ENCODE measurements around the gene URB1. TPM values are rescaled to one million over a fixed set of nuclear protein-coding genes. Genes with fewer than 3 reads are reported as not detected.

Gene URB1
- total and polyA plus RNA-seq, 2 experiments from 2014 or later, result 7.7 to 44.1 TPM

DNA sequence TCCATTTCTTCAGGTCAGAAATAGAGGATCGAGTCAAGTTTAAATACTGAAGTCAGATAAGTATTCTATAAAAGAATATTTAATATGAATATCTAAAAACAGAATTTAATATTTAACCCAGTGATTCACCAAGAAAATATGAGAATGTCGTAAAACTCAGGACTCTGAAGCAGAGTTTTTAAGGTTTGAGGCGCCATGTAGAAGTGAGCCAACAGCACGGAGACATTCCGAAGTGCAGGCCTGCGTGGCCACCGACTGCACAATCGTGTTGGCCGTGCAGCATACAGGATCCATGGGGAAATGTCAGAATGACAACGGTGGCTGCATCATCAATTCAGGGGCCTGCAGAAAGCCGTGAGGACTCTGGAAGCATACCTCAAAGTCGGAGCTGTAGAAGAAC, 70.7 kb downstream of the URB1 start (continued):
- TF ChIP-seq, protein P1, sequence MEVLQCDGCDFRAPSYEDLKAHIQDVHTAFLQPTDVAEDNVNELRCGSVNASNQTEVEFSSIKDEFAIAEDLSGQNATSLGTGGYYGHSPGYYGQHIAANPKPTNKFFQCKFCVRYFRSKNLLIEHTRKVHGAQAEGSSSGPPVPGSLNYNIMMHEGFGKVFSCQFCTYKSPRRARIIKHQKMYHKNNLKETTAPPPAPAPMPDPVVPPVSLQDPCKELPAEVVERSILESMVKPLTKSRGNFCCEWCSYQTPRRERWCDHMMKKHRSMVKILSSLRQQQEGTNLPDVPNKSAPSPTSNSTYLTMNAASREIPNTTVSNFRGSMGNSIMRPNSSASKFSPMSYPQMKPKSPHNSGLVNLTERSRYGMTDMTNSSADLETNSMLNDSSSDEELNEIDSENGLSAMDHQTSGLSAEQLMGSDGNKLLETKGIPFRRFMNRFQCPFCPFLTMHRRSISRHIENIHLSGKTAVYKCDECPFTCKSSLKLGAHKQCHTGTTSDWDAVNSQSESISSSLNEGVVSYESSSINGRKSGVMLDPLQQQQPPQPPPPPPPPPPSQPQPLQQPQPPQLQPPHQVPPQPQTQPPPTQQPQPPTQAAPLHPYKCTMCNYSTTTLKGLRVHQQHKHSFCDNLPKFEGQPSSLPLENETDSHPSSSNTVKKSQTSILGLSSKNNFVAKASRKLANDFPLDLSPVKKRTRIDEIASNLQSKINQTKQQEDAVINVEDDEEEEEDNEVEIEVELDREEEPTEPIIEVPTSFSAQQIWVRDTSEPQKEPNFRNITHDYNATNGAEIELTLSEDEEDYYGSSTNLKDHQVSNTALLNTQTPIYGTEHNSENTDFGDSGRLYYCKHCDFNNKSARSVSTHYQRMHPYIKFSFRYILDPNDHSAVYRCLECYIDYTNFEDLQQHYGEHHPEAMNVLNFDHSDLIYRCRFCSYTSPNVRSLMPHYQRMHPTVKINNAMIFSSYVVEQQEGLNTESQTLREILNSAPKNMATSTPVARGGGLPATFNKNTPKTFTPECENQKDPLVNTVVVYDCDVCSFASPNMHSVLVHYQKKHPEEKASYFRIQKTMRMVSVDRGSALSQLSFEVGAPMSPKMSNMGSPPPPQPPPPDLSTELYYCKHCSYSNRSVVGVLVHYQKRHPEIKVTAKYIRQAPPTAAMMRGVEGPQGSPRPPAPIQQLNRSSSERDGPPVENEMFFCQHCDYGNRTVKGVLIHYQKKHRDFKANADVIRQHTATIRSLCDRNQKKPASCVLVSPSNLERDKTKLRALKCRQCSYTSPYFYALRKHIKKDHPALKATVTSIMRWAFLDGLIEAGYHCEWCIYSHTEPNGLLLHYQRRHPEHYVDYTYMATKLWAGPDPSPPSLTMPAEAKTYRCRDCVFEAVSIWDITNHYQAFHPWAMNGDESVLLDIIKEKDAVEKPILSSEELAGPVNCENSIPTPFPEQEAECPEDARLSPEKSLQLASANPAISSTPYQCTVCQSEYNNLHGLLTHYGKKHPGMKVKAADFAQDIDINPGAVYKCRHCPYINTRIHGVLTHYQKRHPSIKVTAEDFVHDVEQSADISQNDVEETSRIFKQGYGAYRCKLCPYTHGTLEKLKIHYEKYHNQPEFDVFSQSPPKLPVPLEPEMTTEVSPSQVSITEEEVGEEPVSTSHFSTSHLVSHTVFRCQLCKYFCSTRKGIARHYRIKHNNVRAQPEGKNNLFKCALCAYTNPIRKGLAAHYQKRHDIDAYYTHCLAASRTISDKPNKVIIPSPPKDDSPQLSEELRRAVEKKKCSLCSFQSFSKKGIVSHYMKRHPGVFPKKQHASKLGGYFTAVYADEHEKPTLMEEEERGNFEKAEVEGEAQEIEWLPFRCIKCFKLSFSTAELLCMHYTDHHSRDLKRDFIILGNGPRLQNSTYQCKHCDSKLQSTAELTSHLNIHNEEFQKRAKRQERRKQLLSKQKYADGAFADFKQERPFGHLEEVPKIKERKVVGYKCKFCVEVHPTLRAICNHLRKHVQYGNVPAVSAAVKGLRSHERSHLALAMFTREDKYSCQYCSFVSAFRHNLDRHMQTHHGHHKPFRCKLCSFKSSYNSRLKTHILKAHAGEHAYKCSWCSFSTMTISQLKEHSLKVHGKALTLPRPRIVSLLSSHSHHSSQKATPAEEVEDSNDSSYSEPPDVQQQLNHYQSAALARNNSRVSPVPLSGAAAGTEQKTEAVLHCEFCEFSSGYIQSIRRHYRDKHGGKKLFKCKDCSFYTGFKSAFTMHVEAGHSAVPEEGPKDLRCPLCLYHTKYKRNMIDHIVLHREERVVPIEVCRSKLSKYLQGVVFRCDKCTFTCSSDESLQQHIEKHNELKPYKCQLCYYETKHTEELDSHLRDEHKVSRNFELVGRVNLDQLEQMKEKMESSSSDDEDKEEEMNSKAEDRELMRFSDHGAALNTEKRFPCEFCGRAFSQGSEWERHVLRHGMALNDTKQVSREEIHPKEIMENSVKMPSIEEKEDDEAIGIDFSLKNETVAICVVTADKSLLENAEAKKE (CRISPR knock-in tag; IDR thresholded peaks at IDR 0.05), result no peak
- no peak for TF ChIP-seq EZH2phosphoT487 (IDR thresholded peaks at IDR 0.05; ENCODE audit: unreplicated experiment)
- no peak for TF ChIP-seq NANOG (IDR thresholded peaks at IDR 0.05; ENCODE audit: borderline replicate concordance)
- TF ChIP-seq STAT1 (IDR thresholded peaks at IDR 0.05; ENCODE audit: unreplicated experiment), result no peak

DNA sequence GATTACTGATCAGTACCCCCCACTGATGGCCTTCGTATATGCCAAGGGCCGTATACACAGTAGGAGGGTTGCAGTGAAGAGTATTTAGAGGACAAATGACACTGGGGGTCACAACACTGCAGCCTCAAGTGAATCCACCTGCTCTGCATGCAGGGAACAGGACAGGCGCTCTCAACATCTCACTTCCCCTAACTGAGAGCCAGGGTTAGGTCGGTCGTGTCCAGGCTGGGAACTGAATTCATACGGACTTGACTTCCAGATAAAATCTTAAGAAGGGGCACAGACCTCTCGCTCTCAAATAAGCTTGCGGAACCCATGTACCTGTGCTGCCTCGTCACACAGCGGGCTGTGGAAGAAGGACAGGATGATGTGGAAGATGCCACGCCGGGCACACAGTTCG, 71.3 kb downstream of the URB1 start:
- H4K20me1 ChIP-seq (replicated peaks; ENCODE audit: insufficient read depth), result peaks cover 11% of the 10 kb centered on the region
- no peaks in the 10 kb centered on the region for H3F3A ChIP-seq (replicated peaks; ENCODE audit: low read depth)
- no peak for DNase-seq (ENCODE audit: low spot score)
- H2AFZ ChIP-seq, result no peak overlapping the region
- no peak overlapping the region for H3K4me3 ChIP-seq
- TF ChIP-seq, protein P2, sequence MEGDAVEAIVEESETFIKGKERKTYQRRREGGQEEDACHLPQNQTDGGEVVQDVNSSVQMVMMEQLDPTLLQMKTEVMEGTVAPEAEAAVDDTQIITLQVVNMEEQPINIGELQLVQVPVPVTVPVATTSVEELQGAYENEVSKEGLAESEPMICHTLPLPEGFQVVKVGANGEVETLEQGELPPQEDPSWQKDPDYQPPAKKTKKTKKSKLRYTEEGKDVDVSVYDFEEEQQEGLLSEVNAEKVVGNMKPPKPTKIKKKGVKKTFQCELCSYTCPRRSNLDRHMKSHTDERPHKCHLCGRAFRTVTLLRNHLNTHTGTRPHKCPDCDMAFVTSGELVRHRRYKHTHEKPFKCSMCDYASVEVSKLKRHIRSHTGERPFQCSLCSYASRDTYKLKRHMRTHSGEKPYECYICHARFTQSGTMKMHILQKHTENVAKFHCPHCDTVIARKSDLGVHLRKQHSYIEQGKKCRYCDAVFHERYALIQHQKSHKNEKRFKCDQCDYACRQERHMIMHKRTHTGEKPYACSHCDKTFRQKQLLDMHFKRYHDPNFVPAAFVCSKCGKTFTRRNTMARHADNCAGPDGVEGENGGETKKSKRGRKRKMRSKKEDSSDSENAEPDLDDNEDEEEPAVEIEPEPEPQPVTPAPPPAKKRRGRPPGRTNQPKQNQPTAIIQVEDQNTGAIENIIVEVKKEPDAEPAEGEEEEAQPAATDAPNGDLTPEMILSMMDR (conservative IDR thresholded peaks at IDR 0.05; ENCODE audit: low read depth in 2 of 2), result no peak
- TF ChIP-seq ZNF114 (CRISPR knock-in tag; IDR thresholded peaks at IDR 0.05), result no peak
- no peak for TF ChIP-seq EZH2phosphoT487 (IDR thresholded peaks at IDR 0.05; ENCODE audit: unreplicated experiment)
- Mint-ChIP-seq H3K36me3 (ENCODE audit: low read depth) (peaks cover 96% of the 10 kb centered on the region), H3K4me3 (no peak overlapping the region), H3K27me3 (ENCODE audit: insufficient read depth, low read depth, poor library complexity) (peaks cover 4% of the 10 kb centered on the region), H3K27ac (no peak overlapping the region), H3K9me3 (no peaks in the 10 kb centered on the region), H3K4me1 (no peaks in the 10 kb centered on the region)
- H3K79me2 ChIP-seq (replicated peaks; ENCODE audit: insufficient read depth), result no peaks in the 10 kb centered on the region
- H3K36me3 ChIP-seq (ENCODE audit: insufficient read depth), result peaks cover 72% of the 10 kb centered on the region
- H3K9me2 ChIP-seq (ENCODE audit: insufficient read depth), result no peaks in the 10 kb centered on the region
- no peak overlapping the region for H3K27ac ChIP-seq (ENCODE audit: low read depth)
- H3K27me3 ChIP-seq (ENCODE audit: insufficient read depth), result no peaks in the 10 kb centered on the region
- ATAC-seq, result no peak
- H3K4me2 ChIP-seq, result no peak overlapping the region
- H3K4me1 ChIP-seq (ENCODE audit: insufficient read depth), result no peaks in the 10 kb centered on the region
